ENCODE results near the gene INO80B.

DNA sequence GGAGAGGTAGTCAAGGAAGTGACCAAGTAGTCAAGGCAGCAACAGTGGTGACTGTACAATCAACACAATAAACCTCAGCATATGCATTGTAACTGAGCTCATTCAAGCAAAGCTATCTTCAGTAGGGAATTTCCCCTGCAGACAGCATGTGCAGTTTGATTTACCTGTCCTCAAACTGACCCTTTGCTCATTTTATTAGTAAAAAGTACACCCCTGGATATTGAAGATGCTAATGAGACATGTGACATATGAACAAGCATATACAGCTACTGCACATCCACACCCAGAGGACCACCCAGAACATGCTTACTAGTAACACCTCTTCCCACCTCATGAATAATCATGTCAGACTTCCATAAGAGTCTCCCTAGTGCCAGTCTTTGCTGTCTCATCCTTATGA, 48.9 kb upstream of the INO80B start:
- TF ChIP-seq, protein P1, sequence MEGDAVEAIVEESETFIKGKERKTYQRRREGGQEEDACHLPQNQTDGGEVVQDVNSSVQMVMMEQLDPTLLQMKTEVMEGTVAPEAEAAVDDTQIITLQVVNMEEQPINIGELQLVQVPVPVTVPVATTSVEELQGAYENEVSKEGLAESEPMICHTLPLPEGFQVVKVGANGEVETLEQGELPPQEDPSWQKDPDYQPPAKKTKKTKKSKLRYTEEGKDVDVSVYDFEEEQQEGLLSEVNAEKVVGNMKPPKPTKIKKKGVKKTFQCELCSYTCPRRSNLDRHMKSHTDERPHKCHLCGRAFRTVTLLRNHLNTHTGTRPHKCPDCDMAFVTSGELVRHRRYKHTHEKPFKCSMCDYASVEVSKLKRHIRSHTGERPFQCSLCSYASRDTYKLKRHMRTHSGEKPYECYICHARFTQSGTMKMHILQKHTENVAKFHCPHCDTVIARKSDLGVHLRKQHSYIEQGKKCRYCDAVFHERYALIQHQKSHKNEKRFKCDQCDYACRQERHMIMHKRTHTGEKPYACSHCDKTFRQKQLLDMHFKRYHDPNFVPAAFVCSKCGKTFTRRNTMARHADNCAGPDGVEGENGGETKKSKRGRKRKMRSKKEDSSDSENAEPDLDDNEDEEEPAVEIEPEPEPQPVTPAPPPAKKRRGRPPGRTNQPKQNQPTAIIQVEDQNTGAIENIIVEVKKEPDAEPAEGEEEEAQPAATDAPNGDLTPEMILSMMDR (IDR thresholded peaks at IDR 0.05), result no peak
- TF ChIP-seq POLR2A (IDR thresholded peaks at IDR 0.05) (no peak), EP300 (IDR thresholded peaks at IDR 0.05) (no peak)
